SK-N-SH (cell line): Measurements from ENCODE around the gene RNF166. TPM values are rescaled to one million over a fixed set of nuclear protein-coding genes. Genes with fewer than 3 reads are reported as not detected.

Experiments
- CTCF ChIA-PET: fragments of 300-600, 350-600 bp; formaldehyde crosslinking; extraction: SDS; loops from one replicate; lab custom pipeline; 2021; lab: Yijun Ruan, JAX
- POLR2A ChIA-PET: fragments of 350-600 bp; sonication (Branson Sonifier 250); formaldehyde crosslinking; extraction: SDS; loops from one replicate; lab custom pipeline; 2020; ENCODE audit warnings: antibody characterized with exemption, inconsistent platforms; lab: Yijun Ruan, JAX
- DNase-seq: peaks from one replicate; pipeline ENCODE4 v3.0.0; 2012
- H2AFZ ChIP-seq: fragments of 200-600 bp; sonication (generic); 2 replicates; pipeline ENCODE4 v1.8.1; 2016; ENCODE audit warnings: antibody characterized with exemption, mild to moderate bottlenecking, low read depth
- H3F3A ChIP-seq: fragments of 200-600 bp; sonication (generic); replicated peaks from 2 replicates; pipeline ENCODE3; 2016; ENCODE audit warnings: antibody characterized with exemption, mild to moderate bottlenecking; ENCODE audit not compliant: insufficient read depth
- H3K27ac ChIP-seq, 2 experiments: fragments of 200-500 bp in 1 of 2; fragments of 200-600 bp in 1 of 2; sonication (Bioruptor generic) in 1 of 2; sonication (generic), shearing (Covaris generic) in 1 of 2; 2 replicates each; pipeline versions ENCODE4 v1.5.1 to v1.6.1; 2014 to 2016; ENCODE audit warnings: low read depth in 2 of 2, inconsistent platforms in 1 of 2, low read length in 1 of 2, mild to moderate bottlenecking in 1 of 2, mixed read lengths in 1 of 2
- H3K27me3 ChIP-seq: fragments of 200-600 bp; sonication (generic), shearing (Covaris generic); 2 replicates; pipeline ENCODE4 v1.6.1; 2016; ENCODE audit warnings: mixed run types; ENCODE audit not compliant: insufficient read depth
- H3K36me3 ChIP-seq, 2 experiments: fragments of 200-500 bp in 1 of 2; fragments of 200-600 bp in 1 of 2; sonication (Bioruptor generic) in 1 of 2; sonication (generic) in 1 of 2; replicated peaks in 1 of 2; 2 replicates each; pipeline versions ENCODE3 to v1.5.1; 2014 to 2016; ENCODE audit warnings: low read length in 1 of 2, mild to moderate bottlenecking in 1 of 2; ENCODE audit not compliant: insufficient read depth in 2 of 2, control insufficient read depth in 1 of 2
- H3K4me1 ChIP-seq, 2 experiments: fragments of 200-500 bp in 1 of 2; fragments of 200-600 bp in 1 of 2; sonication (Bioruptor generic) in 1 of 2; sonication (generic), shearing (Covaris generic) in 1 of 2; 2 replicates each; pipeline versions ENCODE4 v1.5.1 to v1.6.1; 2014 to 2016; ENCODE audit warnings: low read depth in 1 of 2, low read length in 1 of 2, mixed run types in 1 of 2; ENCODE audit not compliant: insufficient read depth in 2 of 2, control insufficient read depth in 1 of 2
- H3K4me2 ChIP-seq: fragments of 200-600 bp; sonication (generic), shearing (Covaris generic); 2 replicates; pipeline ENCODE4 v1.6.1; 2017; ENCODE audit warnings: mixed run types
- H3K4me3 ChIP-seq, 2 experiments: fragments of 200-500 bp in 1 of 2; fragments of 200-600 bp in 1 of 2; sonication (Bioruptor generic) in 1 of 2; sonication (generic), shearing (Covaris generic) in 1 of 2; 2 replicates each; pipeline versions ENCODE4 v1.5.1 to v1.8.1; 2014 to 2016; ENCODE audit warnings: low read depth in 2 of 2, inconsistent platforms in 1 of 2, low read length in 1 of 2, mild to moderate bottlenecking in 1 of 2, mixed read lengths in 1 of 2, moderate library complexity in 1 of 2
- H3K79me2 ChIP-seq: fragments of 200-600 bp; sonication (generic); 2 replicates; pipeline ENCODE4 v1.8.1; 2017; ENCODE audit warnings: mild to moderate bottlenecking; ENCODE audit not compliant: insufficient read depth
- H3K9ac ChIP-seq: fragments of 200-600 bp; sonication (generic); 2 replicates; pipeline ENCODE4 v1.6.1; 2017; ENCODE audit warnings: mixed run types
- H3K9me2 ChIP-seq: fragments of 200-600 bp; sonication (generic); 2 replicates; pipeline ENCODE4 v1.6.1; 2017; ENCODE audit warnings: mixed run types
- H3K9me3 ChIP-seq: fragments of 200-600 bp; sonication (generic); 2 replicates; pipeline ENCODE4 v1.6.1; 2017; ENCODE audit warnings: mixed run types, mild to moderate bottlenecking, moderate library complexity
- H4K20me1 ChIP-seq: fragments of 200-600 bp; sonication (generic); 2 replicates; pipeline ENCODE4 v1.6.1; 2017; ENCODE audit warnings: mild to moderate bottlenecking, mixed run types; ENCODE audit not compliant: insufficient read depth
- EZH2phosphoT487 ChIP-seq: fragments of 200-600 bp; sonication (generic); IDR thresholded peaks from 2 replicates; pipeline ENCODE4 v1.6.1; 2017; ENCODE audit warnings: low read depth, mixed run types, mild to moderate bottlenecking, antibody characterized with exemption, moderate library complexity, borderline replicate concordance
- FOXM1 ChIP-seq: IDR thresholded peaks from 2 replicates; pipeline ENCODE4 v1.4.0; 2012; ENCODE audit warnings: low read depth, mild to moderate bottlenecking
- GATA2 ChIP-seq: sonication (generic); formaldehyde crosslinking; IDR thresholded peaks from 2 replicates; pipeline ENCODE4 v1.5.0; 2020; ENCODE audit warnings: mild to moderate bottlenecking, missing genetic modification reagents
- JUND ChIP-seq: IDR thresholded peaks from 2 replicates; pipeline ENCODE4 v1.4.0; 2012
- MAX ChIP-seq: IDR thresholded peaks from 2 replicates; pipeline ENCODE4 v1.4.0; 2012; ENCODE audit warnings: low read depth
- MEF2A ChIP-seq: IDR thresholded peaks from 2 replicates; pipeline ENCODE4 v1.4.0; 2012; ENCODE audit warnings: low read depth, borderline replicate concordance
- POLR2AphosphoS5 ChIP-seq: IDR thresholded peaks from 2 replicates; pipeline ENCODE4 v1.6.1; 2012; ENCODE audit warnings: low read depth, low read length
- REST ChIP-seq: IDR thresholded peaks from 2 replicates; pipeline ENCODE4 v1.6.1; 2012; ENCODE audit warnings: mild to moderate bottlenecking, low read depth, low read length, moderate library complexity
- RXRA ChIP-seq: IDR thresholded peaks from 2 replicates; pipeline ENCODE4 v1.4.0; 2012; ENCODE audit warnings: low read depth, mild to moderate bottlenecking, borderline replicate concordance
- WGBS: methylation state at CpG from one replicate; pipeline ENCODE4 v1.1.6; 2017; ENCODE audit warnings: low lambda C conversion rate; 5-methylcytosine and 5-hydroxymethylcytosine counted together
- polyA plus RNA-seq, 3 experiments: library from polyadenylated mRNA; depleted of rRNA; stranded (reverse); fragments of >200 nt; gene quantifications; 2 replicates each; pipeline ENCODE4 v1.2.3, GENCODE V29; 2012

The RNF166 gene
- polyA plus RNA-seq, 1 of the 3 experiments (the other 2 are of a cell fraction) = 17.2 TPM

DNA sequence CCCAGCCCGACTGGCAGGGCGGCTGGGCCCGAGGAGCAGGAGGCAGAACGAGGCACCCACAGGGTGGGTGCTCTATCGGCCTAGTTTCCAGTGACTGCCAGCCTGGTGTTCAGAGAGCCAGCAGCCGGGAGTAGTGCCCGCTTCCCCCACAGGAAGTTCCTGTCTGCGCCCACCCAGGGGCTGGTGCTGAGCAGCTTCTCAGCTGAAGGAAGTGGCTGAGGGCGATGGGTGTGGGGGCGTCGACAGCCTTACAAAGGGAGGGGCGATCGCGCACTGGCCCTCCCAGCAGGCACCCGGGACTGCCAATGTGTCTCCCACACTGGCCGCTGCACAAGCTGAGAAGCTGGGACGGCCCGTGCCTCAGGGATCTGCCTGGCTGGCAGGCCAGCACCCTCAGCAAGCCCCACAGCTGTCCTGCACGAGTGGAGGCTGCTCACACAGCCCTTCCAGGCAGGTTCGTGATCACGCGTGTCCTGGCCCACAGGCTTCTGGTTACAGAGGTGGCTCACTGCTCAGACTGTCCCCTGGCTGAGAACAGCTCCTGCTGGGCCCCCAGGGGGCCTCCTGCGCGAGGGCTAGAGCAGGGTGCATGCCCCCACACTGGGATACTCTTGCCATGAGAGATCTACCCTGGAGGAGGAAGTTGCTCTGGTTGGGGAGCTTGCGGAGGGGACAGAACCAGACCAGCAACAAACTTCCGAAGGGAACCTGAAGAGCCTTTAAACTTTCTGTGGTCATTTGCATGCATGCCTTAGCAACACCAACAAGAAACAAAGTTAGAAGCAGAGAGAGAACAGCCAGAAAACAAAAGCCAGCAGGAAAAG, 2.5 kb downstream of the RNF166 start:
- H3K4me1 ChIP-seq = peaks cover 13 to 16% of the 10 kb centered on the region in 2 experiments; a peak in 3 of 4 replicates
- TF ChIP-seq EZH2phosphoT487 = no peak
- TF ChIP-seq JUND = no peak
- no peak for TF ChIP-seq MAX
- TF ChIP-seq MEF2A = no peak
- TF ChIP-seq, all 33 proteins: peak for 0
- H3K27ac ChIP-seq = no peak overlapping the region

GRCh38 chr16:88702371-88703210, 3.6 kb downstream of the RNF166 start:
- ChIA-PET POLR2A (no interaction called here), CTCF (interaction anchor here (1.0 kb wide), 2 partner anchors 35 to 465 kb away, joined by 3 read pairs; no protein-coding TSS in a partner anchor)
- TF ChIP-seq POLR2AphosphoS5 (no peak), REST (no peak), RXRA (no peak), FOXM1 (no peak), GATA2 (CRISPR knock-in tag) (no peak)
- H3F3A ChIP-seq = peaks cover 8% of the 10 kb centered on the region
- 88% methylated on average over 31 of the region's 31 CpGs for WGBS
- peaks cover 47% of the 10 kb centered on the region for H3K79me2 ChIP-seq
- no peak overlapping the region for H3K4me2 ChIP-seq
- H4K20me1 ChIP-seq = 0 out of 2 replicates have a peak, but pooled peaks cover 6% of the 10 kb centered on the region
- H2AFZ ChIP-seq = no peak overlapping the region
- H3K4me1 ChIP-seq = peaks cover 13 to 16% of the 10 kb centered on the region in 2 experiments; a peak in 3 of 4 replicates
- peaks cover 0 to 12% of the 10 kb centered on the region in 2 experiments for H3K36me3 ChIP-seq
- H3K9me3 ChIP-seq = no peaks in the 10 kb centered on the region
- no peak overlapping the region for H3K4me3 ChIP-seq
- no peaks in the 10 kb centered on the region for H3K9me2 ChIP-seq
- no peak overlapping the region for H3K27ac ChIP-seq
- DNase-seq = no peak
- H3K9ac ChIP-seq = no peak overlapping the region
- H3K27me3 ChIP-seq = no peaks in the 10 kb centered on the region

More for the DNA sequence above, 2.5 kb downstream of the RNF166 start:
- no peak for DNase-seq
- H4K20me1 ChIP-seq = 0 out of 2 replicates have a peak, but pooled peaks cover 6% of the 10 kb centered on the region
- H2AFZ ChIP-seq = no peak overlapping the region
- ChIA-PET CTCF (no interaction called here), POLR2A (no interaction called here)
- no peaks in the 10 kb centered on the region for H3K27me3 ChIP-seq
- H3F3A ChIP-seq = peaks cover 8% of the 10 kb centered on the region
- no peak overlapping the region for H3K9ac ChIP-seq
- peaks cover 0 to 4% of the 10 kb centered on the region in 2 experiments for H3K36me3 ChIP-seq
- H3K9me2 ChIP-seq = no peaks in the 10 kb centered on the region
- WGBS = 83% methylated on average over 18 of the region's 26 CpGs
- no peaks in the 10 kb centered on the region for H3K9me3 ChIP-seq
- peaks cover 58% of the 10 kb centered on the region for H3K79me2 ChIP-seq
- no peak overlapping the region; the same call in 1 of the 2 replicates for H3K4me2 ChIP-seq
- H3K4me3 ChIP-seq = no peak overlapping the region
